Left lobe of liver (tissue), 2 donors: ENCODE data around the gene WARS2. TPM values are rescaled to one million over a fixed set of nuclear protein-coding genes. Genes with fewer than 3 reads are reported as not detected.
"Not testable (repeated sequence)": the region's sequence is repeated elsewhere in the genome, so short reads cannot be mapped to it uniquely, and the experiment has no call there.

Experiments
- ATAC-seq: fragments of 200-7000 bp; cut with Tn5 transposase; one replicate; pipeline ENCODE4 v1.9.1; 2020; ENCODE audit warnings: mild to moderate bottlenecking, moderate library complexity
- DNase-seq: peaks from one replicate; pipeline ENCODE4 v3.0.0-alpha.2; 2020; ENCODE audit warnings: low spot score
- total RNA-seq: library from RNA; stranded (reverse); gene quantifications from one replicate; pipeline ENCODE4 v1.2.1, GENCODE V29; 2021
- donor health status: DM: no; HTN: no; CAD: no; lungs with moderate emphysema.
- donor health status: DM: no; HTN: yes; CAD: no.

Gene WARS2
- 4.7 TPM for total RNA-seq

DNA sequence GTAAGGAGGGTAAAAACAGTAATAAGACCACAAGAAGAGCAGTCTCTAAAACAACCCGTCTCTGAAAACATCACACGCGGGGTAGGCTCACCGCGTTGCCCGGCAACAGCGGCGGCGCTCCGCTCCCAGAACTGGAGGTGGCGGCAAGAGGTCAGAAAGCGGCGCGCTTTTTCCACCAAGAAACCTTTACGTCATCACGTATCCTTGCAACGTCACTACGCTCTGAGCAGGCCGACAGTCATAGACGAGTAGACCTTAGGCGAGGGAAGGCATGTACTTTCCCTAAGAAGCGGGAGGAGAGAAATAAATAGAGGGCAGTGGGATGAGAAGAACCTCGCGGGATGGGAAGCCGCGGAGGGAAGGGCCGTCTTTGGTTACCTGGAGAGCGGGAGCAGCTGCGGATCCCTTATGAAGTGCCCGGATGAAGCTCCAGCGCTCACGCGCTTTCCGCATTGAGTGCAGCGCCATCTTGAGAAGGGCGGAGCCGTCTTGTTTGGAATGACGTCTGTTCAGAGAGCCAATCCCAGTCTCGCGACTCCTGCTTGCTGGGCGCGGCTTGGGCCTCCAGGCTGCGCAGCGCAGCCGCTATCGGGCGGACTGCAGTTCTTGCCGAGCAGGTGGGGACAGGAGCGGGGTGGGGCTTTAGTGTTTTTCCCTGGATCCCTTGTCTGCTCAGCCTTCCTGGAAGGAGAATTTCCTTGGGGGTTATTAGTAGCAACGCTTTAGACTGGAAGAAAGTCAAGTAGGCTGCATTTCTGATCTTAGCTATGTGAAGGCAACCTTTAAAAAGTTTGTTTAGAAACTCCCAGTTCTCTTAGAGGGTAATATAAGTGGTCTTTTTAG, at the start of gene WARS2:
Gene WARS2 (minus strand): TSS at position 477 of the 843 bp plus-strand sequence. CDS start 9 bp downstream, at position 468.
- DNase-seq (peak; percentile 96), ATAC-seq (peak; percentile 98)

DNA sequence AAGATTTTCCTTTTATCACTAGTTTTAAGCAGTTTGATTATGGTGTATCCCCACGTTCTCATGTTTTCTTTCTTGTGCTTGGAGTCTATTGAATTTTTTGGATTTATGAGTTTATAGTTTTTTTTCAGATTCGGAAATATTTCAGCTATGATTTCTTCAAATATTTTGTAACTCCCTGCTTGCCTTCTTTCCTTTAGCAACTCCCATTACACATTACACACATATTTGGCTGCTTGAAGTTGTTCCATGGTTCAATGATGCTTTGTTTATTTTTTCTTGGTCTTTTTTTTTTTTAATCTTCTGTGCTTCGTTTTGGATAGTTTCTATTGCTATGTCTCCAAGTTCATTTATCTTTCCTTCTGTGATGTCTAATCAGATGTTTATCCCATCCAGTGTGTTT, 48.5 kb upstream of the WARS2 start:
- DNase-seq (no peak), ATAC-seq (no peak)

DNA sequence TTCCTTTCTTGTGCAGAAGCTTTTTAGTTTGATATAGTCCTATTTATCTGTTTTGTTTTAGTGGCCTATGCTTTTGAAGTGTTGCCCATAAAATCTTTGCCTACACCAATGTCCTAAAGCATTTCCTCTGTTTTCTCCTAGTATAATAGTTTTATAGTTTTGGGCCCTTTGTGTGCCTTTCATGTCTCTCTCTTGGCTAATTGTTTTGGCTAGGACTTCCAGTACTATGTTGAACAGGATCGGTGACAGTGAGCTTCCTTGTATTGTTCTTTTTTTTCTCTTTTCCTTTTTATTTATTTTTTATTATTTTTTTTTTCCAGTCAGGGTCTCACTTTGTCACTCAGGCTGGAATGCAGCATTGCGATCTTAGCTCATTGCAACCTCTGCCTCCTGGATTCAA, 47.0 kb upstream of the WARS2 start:
- DNase-seq (no peak), ATAC-seq (no peak)

GRCh38 chr1:119186471-119186870, 46.0 kb upstream of the WARS2 start:
- ATAC-seq, result no peak

GRCh38 chr1:119184972-119185371, 44.5 kb upstream of the WARS2 start:
- ATAC-seq, result no peak
- DNase-seq, result no peak

More at GRCh38 chr1:119186471-119186870, 46.0 kb upstream of the WARS2 start:
- no peak for DNase-seq

DNA sequence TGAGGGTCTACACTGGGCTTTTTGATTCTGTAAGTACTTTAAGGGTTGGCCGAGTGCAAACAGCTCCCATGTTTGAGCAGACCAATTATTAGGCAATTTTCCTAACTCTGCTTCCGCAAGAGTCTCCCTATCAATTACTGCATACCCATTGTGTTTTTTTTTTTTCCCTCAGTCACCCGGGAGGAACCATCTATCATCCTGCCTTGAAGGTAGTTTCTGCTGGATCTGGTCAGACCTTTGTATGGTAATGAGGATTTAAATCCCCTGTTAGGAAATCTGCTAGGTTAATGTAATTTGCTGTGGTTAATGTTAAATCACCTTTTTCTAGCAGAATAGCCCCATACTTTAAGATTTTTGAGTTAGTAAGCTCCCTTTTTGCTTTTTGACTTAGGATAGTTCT, 40.8 kb upstream of the WARS2 start:
- ATAC-seq, result no peak
- DNase-seq, result no peak

- ATAC-seq, result no peak
- DNase-seq, result no peak
Measured at GRCh38 chr1:119179051-119179450, 38.6 kb upstream of the WARS2 start.

- ATAC-seq, DNase-seq: not testable (repeated sequence)
Measured at GRCh38 chr1:119172927-119173326, 32.5 kb upstream of the WARS2 start.

DNA sequence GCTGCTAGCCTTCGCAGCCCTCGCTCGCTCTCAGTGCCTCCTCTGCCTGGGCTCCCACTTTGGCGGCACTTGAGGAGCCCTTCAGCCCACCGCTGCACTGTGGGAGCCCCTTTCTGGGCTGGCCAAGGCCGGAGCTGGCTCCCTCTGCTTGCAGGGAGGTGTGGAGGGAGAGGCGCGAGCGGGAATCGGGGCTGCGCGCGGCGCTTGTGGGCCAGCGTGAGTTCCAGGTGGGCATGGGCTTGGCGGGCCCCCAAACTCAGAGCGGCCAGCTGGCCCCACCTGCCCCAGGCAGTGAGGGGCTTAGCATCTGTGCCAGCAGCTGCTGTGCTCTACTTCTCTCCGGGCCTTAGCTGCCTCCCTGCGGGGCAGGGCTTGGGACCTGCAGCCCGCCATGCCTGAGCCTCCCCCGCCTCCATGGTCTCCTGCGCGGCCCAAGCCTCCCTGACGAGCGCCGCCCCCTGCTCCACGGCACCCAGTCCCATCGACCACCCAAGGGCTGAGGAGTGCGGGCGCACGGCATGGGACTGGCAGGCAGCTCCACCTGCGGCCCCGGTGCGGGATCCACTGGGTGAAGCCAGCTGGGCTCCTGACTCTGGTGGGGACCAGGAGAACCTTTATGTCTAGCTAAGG, 31.0 kb upstream of the WARS2 start:
- not testable (repeated sequence) for DNase-seq, ATAC-seq

GRCh38 chr1:119163396-119163795, 22.9 kb upstream of the WARS2 start:
- no peak for ATAC-seq
- DNase-seq, result no peak

- DNase-seq, result no peak
- ATAC-seq, result no peak
Measured at GRCh38 chr1:119160866-119161265, 20.4 kb upstream of the WARS2 start.

- no peak for DNase-seq
- ATAC-seq, result no peak
Measured at GRCh38 chr1:119160409-119160808, 20.0 kb upstream of the WARS2 start.

DNA sequence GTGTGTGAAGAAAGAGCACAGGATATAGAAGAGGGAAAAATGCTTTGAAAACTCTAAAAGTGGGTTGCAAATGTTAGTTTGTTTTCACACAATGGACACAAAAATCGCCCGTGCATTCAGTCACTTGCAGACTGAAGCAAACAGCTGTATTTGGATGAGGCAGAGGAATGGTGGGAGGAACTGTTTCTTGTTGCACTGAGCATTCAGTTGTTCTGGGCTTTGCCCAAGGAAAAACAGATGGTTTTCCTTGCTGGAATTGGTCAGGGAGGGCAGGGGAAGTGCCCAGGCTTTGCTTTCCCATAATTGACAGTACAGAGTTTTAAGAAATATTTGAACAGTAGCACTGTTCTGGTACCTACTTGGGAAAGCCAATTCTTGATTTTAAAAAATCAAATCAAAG, 19.5 kb upstream of the WARS2 start:
- DNase-seq, result no peak

DNA sequence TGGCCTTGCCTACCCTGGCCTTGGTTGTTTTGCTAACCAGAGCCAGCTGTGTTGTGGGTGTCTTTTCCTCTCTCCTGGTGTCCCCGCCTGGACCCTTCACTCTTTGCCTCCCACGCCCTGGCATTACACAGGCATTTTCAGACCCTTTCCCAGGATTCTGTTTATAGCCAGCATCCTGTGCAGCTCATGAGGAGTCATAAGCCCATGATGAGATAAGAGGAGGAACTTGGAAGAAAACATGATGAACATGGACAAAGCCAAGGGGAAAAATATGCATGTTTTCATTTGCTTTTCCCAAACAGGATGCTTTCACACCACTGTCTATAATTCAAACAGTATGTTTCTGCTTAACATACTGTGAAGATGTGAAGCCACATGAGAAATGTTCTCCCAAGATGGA, 18.7 kb upstream of the WARS2 start:
- ATAC-seq (no peak), DNase-seq (no peak)

More for the DNA sequence above, 19.5 kb upstream of the WARS2 start:
- ATAC-seq, result no peak

DNA sequence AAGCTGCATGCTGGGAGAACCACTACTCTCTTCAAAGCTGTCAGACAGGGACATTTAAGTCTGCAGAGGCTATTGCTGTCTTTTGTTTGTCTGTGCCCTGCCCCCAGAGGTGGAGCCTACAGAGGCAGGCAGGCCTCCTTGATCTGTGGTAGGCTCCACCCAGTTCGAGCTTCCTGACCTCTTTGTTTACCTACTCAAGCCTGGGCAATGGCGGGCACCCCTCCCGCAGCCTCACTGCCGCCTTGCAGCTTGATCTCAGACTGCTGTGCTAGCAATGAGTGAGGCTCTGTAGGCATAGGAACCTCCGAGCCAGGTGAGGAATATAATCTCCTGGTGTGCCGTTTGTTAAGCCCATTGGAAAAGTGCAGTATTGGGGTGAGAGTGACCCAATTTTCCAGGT, 16.3 kb upstream of the WARS2 start:
- not testable (repeated sequence) for DNase-seq, ATAC-seq

DNA sequence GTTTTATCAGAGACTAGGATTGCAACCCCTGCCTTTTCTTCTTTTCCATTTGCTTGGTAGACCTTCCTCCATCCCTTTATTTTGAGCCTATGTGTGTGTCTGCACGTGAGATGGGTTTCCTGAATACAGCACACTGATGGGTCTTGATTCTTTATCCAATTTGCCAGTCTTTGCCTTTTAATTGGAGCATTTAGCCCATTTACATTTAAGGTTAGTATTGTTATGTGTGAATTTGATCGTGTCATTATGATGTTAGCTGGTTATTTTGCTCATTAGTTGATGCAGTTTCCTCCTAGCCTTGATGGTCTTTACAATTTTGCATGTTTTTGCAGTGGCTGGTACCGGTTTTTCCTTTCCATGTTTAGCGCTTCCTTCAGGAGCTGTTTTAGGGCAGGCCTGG, 14.6 kb upstream of the WARS2 start:
- not testable (repeated sequence) for ATAC-seq, DNase-seq

DNA sequence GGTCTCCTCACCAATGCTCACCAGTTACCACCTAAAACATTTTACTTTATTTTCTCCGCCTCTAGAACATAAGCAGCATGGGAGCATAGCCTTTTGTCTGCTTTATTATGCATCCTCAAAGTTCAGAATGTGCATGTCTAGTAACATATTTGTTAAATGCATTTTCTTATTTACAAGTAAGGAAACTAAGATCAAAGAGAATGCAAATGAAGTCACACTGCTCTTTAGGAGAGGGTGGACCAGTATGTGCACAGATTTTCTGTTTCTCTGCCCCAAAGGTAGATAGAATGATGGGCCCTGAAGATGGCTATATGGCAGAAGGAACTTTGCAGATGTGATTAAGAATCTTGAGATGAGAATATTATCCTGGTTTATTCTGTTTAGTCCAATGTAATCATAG, 9.7 kb upstream of the WARS2 start:
- DNase-seq (no peak), ATAC-seq (no peak)

- DNase-seq (no peak), ATAC-seq (no peak)
Measured at GRCh38 chr1:119147661-119148090, 7.2 kb upstream of the WARS2 start.

GRCh38 chr1:119146466-119146865, 6.0 kb upstream of the WARS2 start:
- DNase-seq (no peak), ATAC-seq (no peak)

- ATAC-seq (no peak), DNase-seq (no peak)
Measured at GRCh38 chr1:119144813-119145212, 4.4 kb upstream of the WARS2 start.

- ATAC-seq, result no peak
- DNase-seq, result no peak
Measured at GRCh38 chr1:119143706-119144105, 3.3 kb upstream of the WARS2 start.

DNA sequence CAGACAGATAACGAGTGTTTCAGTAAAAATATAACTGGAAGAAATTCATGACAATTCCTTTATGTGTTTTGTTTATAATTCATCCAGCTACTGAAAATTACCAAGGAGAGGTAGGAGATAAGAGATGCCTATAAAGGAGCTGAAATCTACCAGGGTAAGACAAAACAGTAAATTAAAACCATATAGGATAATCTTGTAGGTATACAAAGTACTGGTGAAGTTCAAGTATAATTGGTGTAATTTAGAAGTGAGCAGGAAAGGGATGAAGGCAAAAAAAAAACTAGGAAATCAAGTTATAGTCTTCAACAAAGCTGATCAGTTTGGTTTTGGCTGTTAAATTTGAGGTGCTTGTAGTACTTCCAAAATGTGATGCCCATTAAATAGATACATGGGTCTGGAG, 1.2 kb upstream of the WARS2 start:
- ATAC-seq (no peak), DNase-seq (no peak)
